GM19395 (cell line): ENCODE data around the gene ACE2.

Source experiments
- ATAC-seq: cut with Tn5 transposase; IDR thresholded peaks from one replicate; pipeline ENCODE4 v1.9.1; 2021; ENCODE audit warnings: mild to moderate bottlenecking, moderate library complexity; ENCODE audit not compliant: unreplicated experiment

Gene ACE2

GRCh38 chrX:15600745-15601144 is at the start of gene ACE2:
ACE2 (minus strand) TSS chrX:15600960; CDS start chrX:15600911, 49 bp downstream.
- ATAC-seq = no peak

DNA sequence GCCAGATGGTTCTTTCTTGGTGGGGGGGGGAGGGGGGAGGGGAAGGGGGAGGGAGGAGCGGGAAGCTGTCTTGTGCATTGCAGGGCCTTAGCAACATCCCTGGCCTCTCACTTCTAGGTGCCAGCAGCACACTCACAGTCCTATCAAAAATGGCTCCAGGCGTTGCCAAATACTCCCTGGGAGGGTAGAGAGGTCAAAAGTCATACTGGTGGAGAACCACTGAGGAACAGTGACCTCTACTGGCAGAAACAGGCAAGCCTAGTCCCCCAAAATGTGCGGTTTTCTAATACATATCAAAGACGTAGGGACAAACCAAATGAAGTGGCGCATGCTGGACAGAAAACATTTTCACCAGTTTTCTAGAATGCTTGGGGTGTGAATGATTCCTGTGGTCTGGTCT is 46.8 kb upstream of the ACE2 start:
- ATAC-seq = peak; percentile 69

DNA sequence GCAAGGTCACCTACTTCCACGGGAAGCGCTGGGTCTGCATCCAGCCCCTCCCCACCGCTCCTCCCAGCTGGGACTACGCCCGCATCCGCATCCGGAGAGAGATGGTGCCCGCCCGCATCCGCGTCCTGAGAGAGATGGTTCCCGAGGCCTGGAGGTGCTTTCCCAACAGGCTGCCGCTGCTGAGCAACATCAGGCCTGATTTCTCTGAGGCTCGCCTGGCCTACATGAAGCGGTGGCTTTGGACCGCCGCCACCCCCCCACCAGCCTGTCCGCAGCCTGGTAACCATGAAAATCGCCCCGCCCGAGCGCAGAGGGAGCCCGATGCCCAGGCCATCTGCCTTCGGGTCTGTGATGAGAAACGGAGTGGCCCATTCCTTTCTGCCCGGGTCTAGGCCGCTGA is 45.8 kb upstream of the ACE2 start:
- no peak for ATAC-seq

DNA sequence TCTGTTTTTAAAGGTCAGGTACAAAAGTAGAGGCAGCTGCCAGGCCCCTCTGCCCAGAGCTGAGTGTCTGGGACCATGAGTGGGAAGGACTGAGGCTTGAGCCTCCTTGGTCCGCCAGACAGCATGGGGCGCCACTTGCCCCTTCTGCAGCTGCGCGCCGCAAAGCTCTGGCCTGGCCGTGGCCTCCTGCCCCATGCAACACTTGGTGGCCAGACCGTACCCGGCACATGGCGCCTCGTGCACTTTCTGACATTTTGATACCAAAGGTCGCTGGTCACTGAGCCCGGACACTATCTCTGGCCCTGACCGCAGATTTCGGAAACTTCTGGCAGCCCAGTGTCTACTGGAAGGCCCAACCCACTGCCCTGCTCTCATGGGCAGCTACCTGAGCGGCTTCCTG is 45.3 kb upstream of the ACE2 start:
- ATAC-seq = no peak

- ATAC-seq = no peak
These were observed 44.5 kb upstream of the ACE2 start for GRCh38 chrX:15645266-15645665.

- no peak for ATAC-seq
These were observed 43.8 kb upstream of the ACE2 start for GRCh38 chrX:15644560-15644872.

DNA sequence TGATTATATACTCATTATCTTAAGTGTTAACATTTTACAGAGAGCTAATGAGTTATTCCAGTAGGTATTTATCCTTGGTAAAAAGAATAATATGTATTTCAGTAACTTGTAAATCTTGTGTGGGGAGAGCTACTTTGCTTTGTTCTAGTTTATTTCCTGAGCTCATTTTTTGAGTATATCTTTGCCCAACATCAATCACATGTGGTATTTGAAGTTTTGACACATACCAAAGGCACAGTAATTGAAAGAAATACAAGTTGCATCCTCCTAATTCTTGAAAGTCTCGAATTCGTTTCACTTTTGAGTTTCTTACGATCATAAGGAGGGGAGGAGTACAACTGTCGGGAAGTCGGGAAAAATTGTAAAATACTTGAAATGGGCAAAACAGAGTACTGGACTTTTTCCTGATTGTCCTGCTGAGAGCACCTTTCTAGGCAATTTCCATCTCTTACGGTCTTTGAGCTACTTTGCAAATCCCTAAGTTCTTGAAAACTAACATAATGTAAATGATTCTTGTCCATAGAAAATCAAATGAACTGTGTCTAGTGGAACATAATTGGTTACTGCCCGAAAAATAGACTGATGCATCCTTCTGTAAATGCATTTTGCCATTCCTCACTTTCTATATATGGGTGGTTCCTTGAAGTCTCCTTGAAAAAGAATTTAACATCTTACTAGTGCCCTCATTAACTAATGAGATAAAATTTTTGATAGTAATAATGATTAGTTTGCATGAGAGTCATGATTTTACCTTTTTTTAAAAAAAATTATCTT is 43.2 kb upstream of the ACE2 start:
- no peak for ATAC-seq

- no peak for ATAC-seq
These were observed 30.9 kb upstream of the ACE2 start for GRCh38 chrX:15631637-15632036.

GRCh38 chrX:15623054-15623453 is 22.3 kb upstream of the ACE2 start:
- no peak for ATAC-seq

GRCh38 chrX:15619053-15619755 is 18.4 kb upstream of the ACE2 start:
- ATAC-seq = no peak

DNA sequence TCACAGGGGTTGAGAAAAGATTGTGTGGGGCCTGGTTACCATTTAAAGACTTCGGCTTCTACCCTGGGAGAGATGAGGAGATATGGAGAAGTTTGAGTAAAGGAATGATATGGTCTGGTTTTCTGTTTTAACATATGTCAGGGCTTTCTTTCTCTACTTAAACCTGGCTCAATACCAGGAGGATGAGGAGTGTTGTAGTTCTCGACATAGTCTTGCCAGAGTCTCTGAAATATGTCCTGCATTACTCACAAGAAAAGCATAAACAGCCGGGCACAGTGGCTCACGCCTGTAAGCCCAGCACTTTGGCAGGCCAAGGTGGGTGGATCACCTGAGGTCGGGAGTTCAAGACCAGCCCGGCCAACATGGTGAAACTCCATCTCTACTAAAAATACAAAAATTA is 16.4 kb upstream of the ACE2 start:
- no peak for ATAC-seq

DNA sequence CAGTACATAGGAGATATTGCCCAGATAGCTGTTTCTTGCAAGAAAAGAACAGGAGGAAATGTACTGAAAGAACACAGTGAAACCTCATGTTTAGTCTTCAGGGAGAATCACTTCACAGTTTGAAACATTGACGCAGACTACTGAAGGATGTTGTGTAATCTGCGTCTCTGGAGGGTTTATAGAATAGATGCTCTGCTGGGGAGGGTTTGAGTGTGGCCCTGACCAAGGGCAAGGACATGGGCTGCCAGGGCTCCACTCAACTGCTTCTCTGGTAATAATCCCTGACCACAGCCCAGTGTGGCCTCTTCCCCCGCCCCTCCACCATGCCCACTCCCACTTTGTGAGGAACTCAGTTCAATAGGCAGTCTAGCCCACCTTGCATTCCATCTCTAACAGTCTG is 15.8 kb upstream of the ACE2 start:
- ATAC-seq = no peak

DNA sequence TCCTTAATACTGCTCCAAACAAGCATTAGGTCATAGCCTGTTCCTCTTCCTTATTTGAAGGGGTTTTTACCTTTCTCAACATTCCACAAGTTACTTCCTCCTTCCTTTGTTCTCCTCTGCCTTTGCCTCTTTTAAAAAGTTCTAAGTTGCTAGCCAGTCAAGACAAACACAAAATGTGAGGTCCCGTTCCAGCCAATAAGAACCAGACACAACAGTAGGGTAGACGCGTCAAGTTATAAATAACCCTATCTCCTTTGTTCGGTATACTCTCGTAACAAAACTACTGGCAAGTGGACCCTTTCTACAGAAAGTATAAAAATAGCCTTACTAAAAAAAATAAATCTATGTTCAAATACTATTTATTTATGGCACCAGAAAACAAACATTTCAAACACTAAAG is 6.3 kb upstream of the ACE2 start:
- no peak for ATAC-seq

DNA sequence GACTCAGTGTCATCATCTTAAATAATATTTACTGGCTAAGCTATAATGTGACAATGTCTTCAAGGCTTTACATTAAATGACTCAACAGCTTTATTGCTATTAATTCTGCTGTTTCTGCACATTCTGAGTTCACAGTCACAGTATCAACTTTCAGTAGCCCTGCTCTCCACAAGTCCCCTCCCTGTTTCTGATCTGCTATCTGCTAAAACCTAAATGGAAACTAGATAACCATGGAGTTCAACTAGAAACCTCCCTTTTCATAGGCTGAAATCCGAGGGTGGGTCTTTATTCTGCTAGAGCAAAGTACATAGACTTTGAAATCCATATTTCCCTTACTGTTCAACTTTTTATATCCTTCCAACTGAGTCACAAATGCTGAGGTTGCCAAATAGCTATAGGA is 5.4 kb upstream of the ACE2 start:
- no peak for ATAC-seq

DNA sequence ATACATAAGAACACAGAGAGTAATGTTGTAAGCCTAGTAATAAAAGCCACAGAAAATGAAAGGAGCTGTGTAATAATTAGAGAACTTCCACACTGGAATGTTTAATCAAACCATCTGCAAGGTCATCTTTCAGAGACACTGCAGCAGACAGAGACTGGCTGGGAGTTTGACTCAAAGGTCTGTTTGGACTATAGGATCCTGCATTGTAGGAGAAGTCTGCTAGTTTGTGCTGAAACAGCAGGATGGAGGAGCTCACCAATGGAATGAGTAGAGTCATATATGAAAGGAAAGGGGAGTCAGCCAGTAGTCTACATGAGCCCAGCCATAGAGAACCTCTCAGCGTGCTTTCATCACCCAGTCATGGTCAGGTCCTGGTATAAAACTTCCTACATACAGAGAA is 4.5 kb upstream of the ACE2 start:
- no peak for ATAC-seq

- ATAC-seq = no peak
These were observed 2.0 kb upstream of the ACE2 start for GRCh38 chrX:15602761-15603160.

- no peak for ATAC-seq
These were observed 1.2 kb upstream of the ACE2 start for GRCh38 chrX:15601932-15602331.

GRCh38 chrX:15600049-15600448 is 711 bp downstream of the ACE2 start:
- ATAC-seq = no peak

DNA sequence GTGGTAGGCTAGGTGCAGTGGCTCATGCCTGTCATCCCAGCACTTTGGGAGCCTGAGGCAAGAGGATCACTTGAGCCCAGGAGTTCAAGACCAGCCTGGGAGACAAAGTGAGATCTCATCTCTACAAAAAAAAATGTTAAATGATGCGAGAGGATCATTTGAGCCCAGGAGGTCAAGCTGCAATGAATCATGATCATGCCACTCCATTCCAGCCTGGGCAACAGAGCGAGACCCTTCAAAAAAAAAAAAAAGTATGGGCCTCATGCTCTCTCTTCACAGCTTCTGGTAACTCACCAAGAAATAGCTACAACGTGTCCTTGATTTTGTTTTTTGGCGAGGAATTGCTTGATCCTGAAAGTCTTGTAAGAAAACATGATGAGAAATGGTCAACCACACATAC is 1.3 kb downstream of the ACE2 start:
- ATAC-seq = no peak

DNA sequence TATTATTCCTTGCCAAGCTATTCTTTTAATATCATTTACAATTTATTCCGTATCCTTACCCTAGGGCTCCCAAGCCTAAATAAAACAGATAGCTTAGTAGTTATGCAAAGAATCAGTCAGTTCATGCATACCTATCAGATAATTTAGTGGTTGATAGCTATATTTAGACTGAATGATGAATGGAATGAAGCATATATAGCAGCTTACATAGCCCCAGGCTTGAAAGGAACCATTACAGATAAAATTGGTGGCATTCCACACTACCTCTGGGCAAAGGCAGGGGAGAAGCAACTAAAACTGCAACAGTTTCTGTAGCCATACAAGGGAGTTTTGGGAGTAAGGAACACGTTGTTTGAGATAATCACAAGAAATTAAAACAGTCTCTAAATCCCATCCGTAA is 2.7 kb downstream of the ACE2 start:
- ATAC-seq = no peak

DNA sequence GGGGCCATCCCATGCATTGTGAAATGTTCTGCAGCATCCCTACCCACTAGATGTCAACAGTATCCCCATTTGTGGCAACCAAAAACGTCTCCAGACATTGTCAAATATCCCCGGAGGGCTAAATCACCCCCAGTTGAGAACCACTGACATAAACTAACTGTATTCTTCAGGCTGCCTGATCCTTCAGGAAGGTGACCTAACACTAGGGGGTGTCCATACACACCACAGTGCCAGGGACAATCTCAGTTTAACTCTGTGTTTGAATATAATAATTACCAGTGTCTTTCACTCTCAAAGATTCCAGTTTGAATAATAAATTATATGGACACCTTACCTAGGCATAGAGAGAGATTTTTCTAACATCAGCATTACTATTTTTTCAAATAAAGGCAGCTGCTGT is 6.4 kb downstream of the ACE2 start:
- no peak for ATAC-seq

GRCh38 chrX:15579778-15580747 is 20.7 kb downstream of the ACE2 start:
- no peak for ATAC-seq
